ENCODE data around the gene HAVCR1. TPM values are rescaled to one million over a fixed set of nuclear protein-coding genes. Genes with fewer than 3 reads are reported as not detected.

HAVCR1 gene
- total RNA-seq, 4 donors from 2014 or later: 1.1 TPM; not detected in 3

Other genes starting within 250 kb of the HAVCR1 start
- gene PPP1R2B, start 208.8 kb downstream of the HAVCR1 start, total RNA-seq: under 1 TPM in 2 of 4 donors, not detected in 2; 0.13 to 0.15 TPM
- 1 to 10 TPM in 1 of 4 donors, under 1 TPM in 1, not detected in 2; 0.67 to 1.2 TPM for gene TIMD4, start 95.9 kb downstream of the HAVCR1 start, total RNA-seq
- 10 to 100 TPM in 2 of 4 donors, 1 to 10 TPM in 2; 4.7 to 15.2 (median 10.1) TPM for gene HAVCR2, start 49.9 kb upstream of the HAVCR1 start, total RNA-seq
- 10 to 100 TPM in 3 of 4 donors, 1 to 10 TPM in 1; 8.9 to 17.9 (median 11.7) TPM for gene MED7, start 83.7 kb upstream of the HAVCR1 start, total RNA-seq
- gene GARIN3, start 107.1 kb upstream of the HAVCR1 start, total RNA-seq: not detected
- gene ITK, start 121.7 kb upstream of the HAVCR1 start, total RNA-seq: 1 to 10 TPM in 3 of 4 donors, under 1 TPM in 1; 0.52 to 3.1 (median 1.8) TPM
- 10 to 100 TPM; 13.7 to 50.6 (median 23.1) TPM for gene CYFIP2, start 207.0 kb upstream of the HAVCR1 start, total RNA-seq